ENCODE data around the gene LRP10.

The LRP10 gene

GRCh38 chr14:22925513-22925912 is 54.0 kb downstream of the LRP10 start:
- H3K4me3 ChIP-seq (ENCODE audit: low read length): no peak overlapping the region
- no peak for TF ChIP-seq CTCF (IDR thresholded peaks at IDR 0.05; ENCODE audit: insufficient read depth, low read depth, low read length, missing control alignments)
- DNase-seq (ENCODE audit: low read depth): no peak

GRCh38 chr14:22926316-22926715 is 54.8 kb downstream of the LRP10 start:
- no peak for TF ChIP-seq CTCF (IDR thresholded peaks at IDR 0.05; ENCODE audit: insufficient read depth, low read depth, low read length, missing control alignments)
- DNase-seq (ENCODE audit: low read depth): peak; percentile 94
- no peak overlapping the region for H3K4me3 ChIP-seq (ENCODE audit: low read length)

GRCh38 chr14:22928237-22929103 is 56.9 kb downstream of the LRP10 start:
- H3K4me3 ChIP-seq (ENCODE audit: low read length): peak overlapping the region; percentile 100
- TF ChIP-seq CTCF (IDR thresholded peaks at IDR 0.05; ENCODE audit: insufficient read depth, low read depth, low read length, missing control alignments): no peak
- no peak for DNase-seq (ENCODE audit: low read depth)

GRCh38 chr14:22929104-22929960 is 57.8 kb downstream of the LRP10 start, which contains the start of gene PRMT5:
Gene PRMT5, minus strand, starts transcription at chr14:22929376. Its CDS starts 15 bp downstream, at chr14:22929361.
- peak within 1 kb of the TSS; percentile 100 for H3K4me3 ChIP-seq (ENCODE audit: low read length)
- peak; percentile 100 for DNase-seq (ENCODE audit: low read depth)
- TF ChIP-seq CTCF (IDR thresholded peaks at IDR 0.05; ENCODE audit: insufficient read depth, low read depth, low read length, missing control alignments): no peak

- peak overlapping the region; percentile 48 for H3K4me3 ChIP-seq (ENCODE audit: low read length)
- DNase-seq (ENCODE audit: low read depth): no peak
- no peak for TF ChIP-seq CTCF (IDR thresholded peaks at IDR 0.05; ENCODE audit: insufficient read depth, low read depth, low read length, missing control alignments)
These were observed 58.4 kb downstream of the LRP10 start for GRCh38 chr14:22929961-22930364.

Measured in epithelial cell of esophagus (primary cell).